Measurements from ENCODE around the gene S100A7A.

S100A7A gene

DNA sequence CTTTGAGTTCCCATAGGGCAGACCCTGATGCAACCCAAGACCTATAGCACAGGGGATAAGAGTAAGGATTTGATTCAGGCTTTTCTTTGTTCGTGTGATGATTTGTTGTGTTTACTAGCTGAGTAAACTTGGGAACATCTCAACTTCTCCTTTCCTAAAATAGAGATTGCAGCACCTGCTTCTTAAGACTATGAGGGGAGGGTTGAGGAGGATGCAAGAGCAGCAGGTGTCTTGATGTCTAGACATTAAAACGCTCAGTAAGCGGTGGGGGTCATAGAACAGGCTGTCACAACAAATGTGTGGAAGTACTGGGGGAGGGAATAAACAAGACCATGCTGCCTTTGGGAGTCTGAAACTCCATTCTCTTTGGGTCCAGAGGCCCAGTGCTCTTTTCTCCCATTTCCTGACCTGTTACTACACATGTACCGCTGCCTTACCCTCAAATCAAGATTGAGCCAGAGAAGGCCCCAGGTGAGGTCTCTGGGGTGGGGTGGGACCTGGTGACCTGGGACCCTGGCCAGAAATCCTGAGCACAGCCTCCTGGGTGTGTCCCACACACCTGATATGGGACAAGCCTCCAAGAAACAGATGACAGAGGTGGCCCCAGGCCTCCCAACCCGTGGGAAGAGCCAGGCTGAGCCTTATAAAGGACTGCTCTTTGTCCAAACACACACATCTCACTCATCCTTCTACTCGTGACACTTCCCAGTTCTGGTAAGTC, at the start of gene S100A7A:
S100A7A (plus strand) TSS at position 671 of the 721 bp plus-strand sequence. CDS start 1,563 bp downstream, outside the sequence.
- H3K4me3 ChIP-seq (ENCODE audit: low read length), result no peak within 1 kb of the TSS
- no peak within 1 kb of the TSS for H3K27ac ChIP-seq (ENCODE audit: low read depth, low read length)
- peaks cover 2% of the 10 kb centered on the region for H3K27me3 ChIP-seq (ENCODE audit: control insufficient read depth, insufficient read depth, low read length)
- H3K36me3 ChIP-seq (ENCODE audit: control insufficient read depth, insufficient read depth, low read length), result no peaks in the 10 kb centered on the region
- H3K4me1 ChIP-seq (ENCODE audit: control insufficient read depth, insufficient read depth, low read length), result no peaks in the 10 kb centered on the region
- no peak within 1 kb of the TSS for H3K9ac ChIP-seq (ENCODE audit: low read length)

DNA sequence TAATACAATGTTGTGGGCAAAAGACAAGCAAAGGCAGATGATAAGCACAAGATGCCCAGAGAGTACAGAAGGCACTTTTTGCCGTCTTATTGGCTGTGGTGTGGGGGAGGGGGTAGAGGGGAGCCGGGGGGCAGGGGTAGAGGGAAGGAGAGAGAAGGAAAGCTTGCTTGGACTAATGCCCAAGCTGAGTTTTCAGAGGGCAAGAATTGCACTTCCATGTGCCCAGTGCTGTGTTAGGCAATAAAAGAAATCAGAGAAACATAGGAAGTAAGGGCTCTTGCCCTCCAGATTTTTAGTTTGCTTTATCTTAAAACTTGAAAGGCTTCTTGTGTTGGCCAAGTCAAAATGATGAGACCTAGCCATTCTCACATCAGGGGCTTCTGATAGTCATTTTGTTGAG, 49.2 kb upstream of the S100A7A start:
- Histone ChIP-seq H3K27ac (ENCODE audit: low read depth, low read length) (no peak overlapping the region), H3K9ac (ENCODE audit: low read length) (no peak overlapping the region), H3K27me3 (ENCODE audit: control insufficient read depth, insufficient read depth, low read length) (no peaks in the 10 kb centered on the region), H3K36me3 (ENCODE audit: control insufficient read depth, insufficient read depth, low read length) (no peaks in the 10 kb centered on the region), H3K4me1 (ENCODE audit: control insufficient read depth, insufficient read depth, low read length) (no peaks in the 10 kb centered on the region), H3K4me3 (ENCODE audit: low read length) (no peak overlapping the region)

DNA sequence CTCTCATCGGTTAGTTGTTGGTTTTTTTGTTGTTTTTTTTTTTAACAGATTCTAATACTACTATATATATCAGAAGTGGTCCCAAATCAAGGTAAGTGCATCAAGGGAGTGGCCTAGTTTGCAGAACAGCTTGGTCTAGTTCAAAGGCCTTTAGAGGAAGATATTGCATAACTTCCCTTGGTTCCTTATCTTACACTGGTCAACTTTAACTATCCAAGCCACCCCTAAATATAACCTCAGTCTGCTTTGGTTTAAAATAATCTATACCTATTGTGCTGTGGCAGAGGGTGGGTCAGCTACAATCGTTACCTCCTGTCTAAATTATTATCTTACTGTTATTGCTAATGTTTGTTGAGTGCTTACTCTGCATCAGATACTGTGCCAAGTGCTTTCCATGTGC, 47.8 kb upstream of the S100A7A start:
- H3K27ac ChIP-seq (ENCODE audit: low read depth, low read length), result no peak overlapping the region
- no peaks in the 10 kb centered on the region for H3K36me3 ChIP-seq (ENCODE audit: control insufficient read depth, insufficient read depth, low read length)
- H3K4me1 ChIP-seq (ENCODE audit: control insufficient read depth, insufficient read depth, low read length), result no peaks in the 10 kb centered on the region

DNA sequence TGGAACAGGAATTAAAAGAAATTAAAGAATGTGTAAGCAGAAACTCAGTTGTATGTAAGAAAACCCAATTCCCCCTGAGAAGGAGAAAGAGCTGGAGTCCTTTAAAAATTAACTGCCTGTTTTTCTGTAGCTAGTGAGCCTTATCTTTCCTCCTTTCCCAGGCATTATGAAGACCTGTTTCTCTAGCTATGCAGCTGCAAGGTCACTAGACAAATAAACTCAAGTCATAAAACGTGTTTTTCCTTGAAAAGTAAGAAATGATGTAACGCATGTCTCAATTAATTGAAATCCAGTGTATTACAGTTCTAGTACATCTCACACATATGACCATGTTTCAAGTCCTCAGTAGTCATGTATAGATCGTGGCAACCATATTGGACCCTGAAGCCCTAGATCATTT, 46.2 kb upstream of the S100A7A start:
- Histone ChIP-seq H3K27me3 (ENCODE audit: control insufficient read depth, insufficient read depth, low read length) (no peaks in the 10 kb centered on the region), H3K4me1 (ENCODE audit: control insufficient read depth, insufficient read depth, low read length) (no peaks in the 10 kb centered on the region), H3K4me3 (ENCODE audit: low read length) (no peak overlapping the region), H3K9ac (ENCODE audit: low read length) (no peak overlapping the region), H3K36me3 (ENCODE audit: control insufficient read depth, insufficient read depth, low read length) (no peaks in the 10 kb centered on the region), H3K27ac (ENCODE audit: low read depth, low read length) (no peak overlapping the region)

More for the DNA sequence above, 47.8 kb upstream of the S100A7A start:
- H3K9ac ChIP-seq (ENCODE audit: low read length), result no peak overlapping the region
- H3K27me3 ChIP-seq (ENCODE audit: control insufficient read depth, insufficient read depth, low read length), result no peaks in the 10 kb centered on the region
- no peak overlapping the region for H3K4me3 ChIP-seq (ENCODE audit: low read length)

DNA sequence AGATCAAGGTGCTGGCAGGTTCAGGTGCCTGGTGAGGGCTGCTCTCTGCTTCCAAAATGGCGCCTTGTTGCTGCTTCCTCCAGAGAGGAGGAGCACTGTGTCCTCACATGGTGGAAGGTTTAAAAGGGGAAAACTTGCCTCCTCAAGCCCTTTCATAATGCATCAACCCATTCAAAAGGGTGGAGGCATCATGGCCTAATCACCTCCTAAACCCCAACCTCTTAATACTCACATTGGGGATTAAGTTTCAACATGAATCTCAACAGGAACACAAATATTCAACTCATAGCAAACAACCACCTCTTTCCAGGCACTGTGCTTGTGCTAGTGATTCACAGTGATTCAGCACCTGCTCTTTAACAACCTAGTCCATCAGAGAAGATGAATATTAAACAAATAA, 45.1 kb upstream of the S100A7A start:
- Histone ChIP-seq H3K27ac (ENCODE audit: low read depth, low read length) (no peak overlapping the region), H3K9ac (ENCODE audit: low read length) (no peak overlapping the region), H3K36me3 (ENCODE audit: control insufficient read depth, insufficient read depth, low read length) (no peaks in the 10 kb centered on the region), H3K4me1 (ENCODE audit: control insufficient read depth, insufficient read depth, low read length) (no peaks in the 10 kb centered on the region), H3K4me3 (ENCODE audit: low read length) (no peak overlapping the region), H3K27me3 (ENCODE audit: control insufficient read depth, insufficient read depth, low read length) (no peaks in the 10 kb centered on the region)

DNA sequence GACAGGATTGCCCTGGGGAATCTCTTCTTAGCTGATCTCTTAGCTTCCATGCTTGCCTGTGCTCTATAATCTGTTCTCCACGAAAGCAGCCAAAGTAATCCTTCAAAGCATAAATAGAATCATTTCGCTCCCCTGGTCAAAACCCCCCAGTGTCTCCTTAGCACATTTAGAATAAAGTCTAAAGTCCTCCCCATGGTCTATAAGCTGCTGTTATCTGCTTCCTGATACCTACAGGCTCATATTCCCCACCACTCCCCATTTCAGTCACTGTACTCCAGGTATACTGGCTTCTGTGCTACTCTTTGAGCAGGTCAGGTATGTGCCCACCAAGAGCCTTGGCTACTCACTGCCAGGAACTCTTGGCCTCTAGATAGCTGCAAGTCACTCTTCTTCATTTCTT, 43.7 kb upstream of the S100A7A start:
- no peak overlapping the region for H3K4me3 ChIP-seq (ENCODE audit: low read length)
- H3K4me1 ChIP-seq (ENCODE audit: control insufficient read depth, insufficient read depth, low read length), result no peaks in the 10 kb centered on the region
- H3K27me3 ChIP-seq (ENCODE audit: control insufficient read depth, insufficient read depth, low read length), result no peaks in the 10 kb centered on the region
- no peaks in the 10 kb centered on the region for H3K36me3 ChIP-seq (ENCODE audit: control insufficient read depth, insufficient read depth, low read length)
- no peak overlapping the region for H3K9ac ChIP-seq (ENCODE audit: low read length)
- no peak overlapping the region for H3K27ac ChIP-seq (ENCODE audit: low read depth, low read length)

DNA sequence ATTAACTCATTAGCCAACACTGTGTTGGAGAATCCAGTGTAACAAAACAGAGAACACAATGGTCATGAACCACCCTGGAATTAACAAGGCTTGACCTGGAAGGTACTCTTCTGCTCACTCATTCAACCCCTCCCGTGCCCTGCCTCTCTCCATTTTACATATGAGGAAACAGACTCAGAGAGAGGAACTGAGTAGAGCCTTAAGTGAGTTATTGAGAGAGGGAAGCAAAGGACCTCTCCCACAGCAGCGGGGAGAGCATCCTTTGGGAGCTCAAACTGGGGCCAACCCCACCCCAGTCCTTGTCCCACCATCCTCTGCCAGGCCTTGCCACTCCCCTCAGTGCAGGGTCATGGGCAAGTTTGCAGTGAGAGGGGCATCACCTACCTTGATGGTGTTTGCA, 42.2 kb upstream of the S100A7A start:
- Histone ChIP-seq H3K4me3 (ENCODE audit: low read length) (no peak overlapping the region), H3K27me3 (ENCODE audit: control insufficient read depth, insufficient read depth, low read length) (no peaks in the 10 kb centered on the region), H3K27ac (ENCODE audit: low read depth, low read length) (no peak overlapping the region), H3K9ac (ENCODE audit: low read length) (no peak overlapping the region), H3K4me1 (ENCODE audit: control insufficient read depth, insufficient read depth, low read length) (no peaks in the 10 kb centered on the region), H3K36me3 (ENCODE audit: control insufficient read depth, insufficient read depth, low read length) (no peaks in the 10 kb centered on the region)

DNA sequence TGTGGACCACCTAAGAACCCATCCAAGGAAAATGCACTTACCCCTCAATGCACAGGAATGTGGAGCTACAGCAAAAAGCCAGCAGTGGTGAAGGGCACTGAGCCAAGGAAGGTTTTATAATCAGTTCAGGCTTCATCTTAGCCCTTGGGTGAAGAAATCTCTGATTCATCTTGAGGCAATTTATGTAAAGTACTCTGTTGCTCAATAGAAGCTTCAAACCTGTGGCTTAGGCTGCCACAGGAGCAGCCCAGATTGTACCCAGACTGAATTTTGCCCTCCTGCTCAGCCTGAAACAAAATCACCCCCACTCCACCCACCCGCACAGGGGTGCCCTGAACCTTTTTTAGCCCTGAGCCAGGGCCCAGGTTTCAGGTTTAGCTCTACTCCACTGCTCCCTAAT, 40.8 kb upstream of the S100A7A start, which contains the start of gene S100A12:
S100A12 (minus strand) TSS at position 111 of the 400 bp plus-strand sequence. CDS start 1,029 bp downstream, outside the sequence.
- Histone ChIP-seq H3K27ac (ENCODE audit: low read depth, low read length) (no peak within 1 kb of the TSS), H3K4me1 (ENCODE audit: control insufficient read depth, insufficient read depth, low read length) (no peaks in the 10 kb centered on the region)

DNA sequence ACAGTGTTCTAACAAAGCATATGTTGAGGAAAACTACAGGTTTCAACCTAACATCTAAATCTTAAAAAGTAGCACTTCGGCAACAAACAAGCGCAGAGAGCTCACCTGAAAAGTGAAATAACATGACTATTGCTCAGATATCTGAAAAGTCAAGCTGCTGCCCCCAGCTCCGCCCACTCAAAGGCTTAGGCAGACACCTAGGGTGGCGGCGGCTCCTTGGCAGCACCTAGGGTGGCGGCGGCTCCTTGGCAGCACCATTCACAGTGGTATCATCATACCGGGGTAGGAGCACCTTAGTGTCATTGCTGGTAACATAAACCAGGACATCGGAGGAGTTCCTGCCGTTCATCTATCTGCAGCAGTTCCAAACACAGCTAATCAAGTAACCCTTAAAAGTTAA, 36.7 kb upstream of the S100A7A start:
- H3K4me1 ChIP-seq (ENCODE audit: control insufficient read depth, insufficient read depth, low read length), result no peaks in the 10 kb centered on the region

More for the DNA sequence above, 40.8 kb upstream of the S100A7A start, which contains the start of gene S100A12:
- H3K36me3 ChIP-seq (ENCODE audit: control insufficient read depth, insufficient read depth, low read length), result no peaks in the 10 kb centered on the region
- H3K9ac ChIP-seq (ENCODE audit: low read length), result no peak within 1 kb of the TSS
- H3K27me3 ChIP-seq (ENCODE audit: control insufficient read depth, insufficient read depth, low read length), result no peaks in the 10 kb centered on the region
- no peak within 1 kb of the TSS for H3K4me3 ChIP-seq (ENCODE audit: low read length)

DNA sequence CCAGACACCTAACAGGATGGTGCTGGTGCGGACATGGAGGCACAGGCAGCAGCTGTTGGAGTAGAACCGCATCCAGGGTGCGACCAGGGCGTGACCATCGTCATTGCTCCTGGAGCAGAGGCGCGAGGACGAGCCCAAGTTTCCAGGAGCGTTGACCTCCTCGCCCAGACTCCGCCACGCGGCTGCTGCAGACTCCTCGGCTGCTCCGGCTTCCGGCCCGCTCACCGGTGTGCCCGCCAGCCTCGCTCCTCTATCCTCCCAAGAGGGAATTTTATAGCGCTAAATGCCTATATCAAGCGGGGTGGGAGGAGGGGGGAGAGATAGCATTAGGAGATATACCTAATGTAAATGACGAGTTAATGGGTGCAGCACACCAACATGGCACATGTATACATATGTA, 35.6 kb upstream of the S100A7A start:
- Histone ChIP-seq H3K27me3 (ENCODE audit: control insufficient read depth, insufficient read depth, low read length) (peaks cover 2% of the 10 kb centered on the region), H3K36me3 (ENCODE audit: control insufficient read depth, insufficient read depth, low read length) (no peaks in the 10 kb centered on the region), H3K9ac (ENCODE audit: low read length) (no peak overlapping the region), H3K4me1 (ENCODE audit: control insufficient read depth, insufficient read depth, low read length) (no peaks in the 10 kb centered on the region), H3K27ac (ENCODE audit: low read depth, low read length) (no peak overlapping the region), H3K4me3 (ENCODE audit: low read length) (no peak overlapping the region)

More for the DNA sequence above, 36.7 kb upstream of the S100A7A start:
- no peak overlapping the region for H3K9ac ChIP-seq (ENCODE audit: low read length)
- H3K27me3 ChIP-seq (ENCODE audit: control insufficient read depth, insufficient read depth, low read length), result peaks cover 2% of the 10 kb centered on the region
- H3K36me3 ChIP-seq (ENCODE audit: control insufficient read depth, insufficient read depth, low read length), result no peaks in the 10 kb centered on the region
- H3K27ac ChIP-seq (ENCODE audit: low read depth, low read length), result no peak overlapping the region
- H3K4me3 ChIP-seq (ENCODE audit: low read length), result no peak overlapping the region

DNA sequence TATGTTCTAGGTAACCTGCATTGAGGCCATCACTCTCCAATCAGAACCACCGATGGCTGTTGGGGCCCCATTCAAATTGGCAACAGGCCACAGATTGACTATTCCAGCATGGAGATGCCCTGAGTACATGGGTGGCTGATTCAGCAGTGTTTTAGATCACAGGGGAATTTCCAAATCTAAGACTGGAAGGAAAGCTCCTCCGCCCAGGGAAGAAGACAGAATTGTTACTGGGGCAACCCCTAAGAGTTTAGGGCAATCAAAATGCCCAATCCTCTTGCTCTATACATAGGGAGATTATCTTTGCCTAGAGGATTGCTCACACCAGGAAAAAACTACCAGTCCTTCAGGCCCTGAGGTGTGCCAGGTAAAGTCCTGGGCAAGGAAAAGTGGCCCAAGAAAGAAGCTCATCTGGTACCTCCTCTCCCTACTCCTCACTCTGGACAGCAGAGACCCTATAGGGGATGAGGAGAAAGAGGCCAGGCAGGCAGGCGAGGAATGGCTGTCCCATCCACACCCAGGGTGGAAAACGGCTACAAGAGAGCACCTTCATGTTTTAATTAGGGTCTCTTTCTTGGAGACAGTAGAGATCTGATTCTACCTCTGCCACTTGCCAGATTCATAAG, 31.3 kb upstream of the S100A7A start:
- Histone ChIP-seq H3K27ac (ENCODE audit: low read depth, low read length) (no peak overlapping the region), H3K4me1 (ENCODE audit: control insufficient read depth, insufficient read depth, low read length) (no peaks in the 10 kb centered on the region)

DNA sequence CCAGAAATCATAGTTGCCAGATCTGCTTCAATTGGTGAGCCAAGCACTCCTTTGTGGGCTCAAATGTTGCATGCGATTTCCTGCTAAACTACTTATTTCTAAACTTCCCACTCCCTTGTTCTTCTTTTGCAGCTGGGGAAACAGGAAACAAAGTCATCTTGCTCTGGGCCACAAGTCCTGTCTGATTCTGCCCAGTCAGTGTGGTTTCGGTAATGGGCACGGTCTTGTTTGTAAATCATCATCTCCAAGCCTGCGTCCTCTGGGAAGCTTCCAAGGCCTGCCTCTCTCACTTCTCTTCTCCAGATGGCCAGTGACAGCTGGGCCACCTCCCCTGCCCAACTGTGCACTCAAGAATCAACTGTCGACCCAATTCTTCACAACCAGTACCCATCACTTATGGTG, 29.8 kb upstream of the S100A7A start:
- Histone ChIP-seq H3K27ac (ENCODE audit: low read depth, low read length) (no peak overlapping the region), H3K9ac (ENCODE audit: low read length) (no peak overlapping the region), H3K4me3 (ENCODE audit: low read length) (no peak overlapping the region), H3K36me3 (ENCODE audit: control insufficient read depth, insufficient read depth, low read length) (no peaks in the 10 kb centered on the region), H3K27me3 (ENCODE audit: control insufficient read depth, insufficient read depth, low read length) (peaks cover 2% of the 10 kb centered on the region), H3K4me1 (ENCODE audit: control insufficient read depth, insufficient read depth, low read length) (no peaks in the 10 kb centered on the region)

More for the DNA sequence above, 31.3 kb upstream of the S100A7A start:
- H3K36me3 ChIP-seq (ENCODE audit: control insufficient read depth, insufficient read depth, low read length), result no peaks in the 10 kb centered on the region
- no peak overlapping the region for H3K9ac ChIP-seq (ENCODE audit: low read length)
- H3K27me3 ChIP-seq (ENCODE audit: control insufficient read depth, insufficient read depth, low read length), result peaks cover 2% of the 10 kb centered on the region
- no peak overlapping the region for H3K4me3 ChIP-seq (ENCODE audit: low read length)

DNA sequence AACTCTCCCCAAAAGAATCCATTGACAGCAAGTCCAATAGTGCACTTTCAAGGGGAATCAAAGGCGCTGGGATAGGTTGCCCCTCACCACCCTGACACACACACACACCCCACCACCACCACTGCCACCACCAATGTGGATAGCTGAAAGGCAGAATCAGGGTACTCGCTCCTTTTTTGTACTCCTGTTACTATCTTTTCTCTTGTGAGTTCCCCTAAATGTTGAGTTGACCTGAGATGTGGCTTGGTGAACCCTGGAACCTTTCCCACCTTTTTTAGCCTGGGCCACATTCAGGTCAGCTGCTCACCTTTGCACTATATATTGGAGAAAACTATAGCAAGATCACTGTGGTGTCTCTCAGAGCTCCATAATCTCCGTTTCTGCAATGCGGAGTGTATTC, 29.3 kb upstream of the S100A7A start:
- Histone ChIP-seq H3K4me1 (ENCODE audit: control insufficient read depth, insufficient read depth, low read length) (no peaks in the 10 kb centered on the region), H3K27ac (ENCODE audit: low read depth, low read length) (no peak overlapping the region), H3K9ac (ENCODE audit: low read length) (no peak overlapping the region), H3K4me3 (ENCODE audit: low read length) (no peak overlapping the region), H3K27me3 (ENCODE audit: control insufficient read depth, insufficient read depth, low read length) (peaks cover 2% of the 10 kb centered on the region), H3K36me3 (ENCODE audit: control insufficient read depth, insufficient read depth, low read length) (no peaks in the 10 kb centered on the region)
